NCI-H2029 treated with DMSO at 0.1 percent for 48 hours (cell line): ENCODE results near the gene EIF2S3B.

ENCODE experiments used
- DNase-seq: peaks from one replicate; lab custom pipeline; 2025; lab: John Stamatoyannopoulos, UW

Gene EIF2S3B

DNA sequence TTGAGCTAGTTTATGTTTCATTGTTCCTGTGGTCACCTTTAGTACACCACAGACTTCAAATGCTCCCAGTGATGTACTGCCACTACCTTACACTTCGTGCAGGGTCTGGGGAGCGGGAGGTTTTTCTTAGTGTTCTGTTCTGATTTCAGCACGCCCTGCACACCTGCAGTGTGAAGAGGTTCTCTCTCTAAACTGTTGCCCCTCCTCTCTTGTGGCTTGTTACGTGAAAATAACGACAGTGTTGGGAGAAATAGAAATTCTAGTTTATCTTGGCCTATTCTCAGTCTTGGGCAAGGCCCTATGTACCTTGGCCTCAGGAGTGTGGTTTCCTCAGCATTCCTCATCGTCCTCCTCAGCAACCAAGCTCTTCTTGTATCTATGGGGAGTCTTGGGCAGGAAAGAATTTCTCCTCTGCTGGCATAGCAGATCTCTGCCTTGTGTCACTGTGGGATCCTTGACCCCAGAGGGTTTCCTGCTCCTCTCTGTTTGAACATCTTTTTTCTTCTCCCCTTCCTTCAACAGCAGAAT lies 48.6 kb downstream of the EIF2S3B start:
- DNase-seq: no peak

DNA sequence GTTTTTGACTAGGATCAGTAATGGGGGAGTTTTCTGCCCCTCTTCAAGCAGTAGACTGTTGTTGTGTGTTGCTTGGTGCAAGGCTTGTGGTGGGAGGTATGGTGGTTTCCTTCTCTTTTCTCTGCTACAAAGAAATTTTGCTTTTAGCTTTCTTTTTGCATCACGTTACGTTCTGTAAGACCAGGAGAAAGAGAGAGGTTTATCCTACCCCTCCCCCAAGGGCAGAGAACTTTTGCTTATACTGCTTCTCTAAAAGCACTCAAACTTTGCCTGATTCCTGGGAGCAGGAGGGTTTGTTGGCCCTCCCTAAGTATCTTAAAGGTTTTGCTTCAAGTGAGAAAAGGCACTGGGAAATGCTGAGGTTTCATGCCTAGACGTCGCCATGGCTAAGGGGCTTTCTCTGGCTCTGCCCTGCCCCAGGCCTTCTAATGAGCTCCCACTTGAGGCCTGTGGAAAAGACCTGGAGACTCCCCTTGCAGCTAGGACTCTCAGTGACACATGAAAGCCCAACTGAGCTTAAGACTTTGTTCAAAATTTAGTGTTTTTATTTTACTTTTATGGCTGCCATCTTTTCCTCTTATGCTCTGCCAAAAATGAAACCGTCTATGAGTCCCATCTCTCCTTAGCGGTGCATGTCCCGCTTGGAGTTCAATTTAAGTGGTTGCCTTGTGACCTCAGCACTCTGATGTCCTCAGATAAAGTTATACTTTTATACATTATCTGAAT lies 49.2 kb downstream of the EIF2S3B start:
- no peak for DNase-seq

DNA sequence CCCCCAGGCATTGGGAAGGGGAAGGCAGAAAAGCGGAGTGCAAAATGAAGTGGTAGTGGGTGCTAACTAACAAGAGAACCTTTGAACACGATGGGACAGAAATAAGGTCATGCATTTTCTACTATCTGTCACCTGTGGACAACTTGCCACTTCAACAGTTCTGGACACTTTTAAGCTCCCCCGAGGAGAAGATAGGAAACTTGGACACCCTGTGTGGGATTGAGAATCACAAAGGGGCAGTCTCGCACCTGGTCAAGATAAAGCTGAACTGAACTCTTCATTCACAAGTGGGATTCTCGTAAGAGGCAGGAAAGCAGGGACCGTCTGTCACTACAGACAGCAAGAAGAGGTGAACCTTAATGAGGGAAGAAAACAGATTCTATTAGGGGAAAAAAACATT lies 51.6 kb downstream of the EIF2S3B start:
- DNase-seq: no peak

DNA sequence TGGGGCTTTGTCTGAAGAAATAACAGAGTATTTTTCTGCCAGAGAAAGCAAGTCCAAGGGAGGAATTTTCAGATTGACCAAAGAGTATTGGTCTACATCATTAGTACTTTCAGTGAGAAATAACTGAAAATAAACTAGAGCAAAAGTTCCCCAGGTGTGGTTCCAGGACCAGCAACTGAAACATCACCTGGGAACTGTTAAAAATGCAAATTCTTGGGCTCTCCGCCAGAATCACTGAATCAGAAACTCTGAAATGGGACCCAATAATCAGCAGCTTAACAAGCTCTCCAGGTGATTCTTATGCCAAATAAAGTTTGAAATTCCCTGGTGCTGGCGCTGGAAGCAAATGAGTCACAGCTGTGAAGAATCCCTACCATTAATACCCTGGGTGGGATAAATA lies 52.1 kb downstream of the EIF2S3B start:
- DNase-seq: no peak
